NOMO-1 treated with dmso at 0.1 percent for 144 hours (cell line): ENCODE data around the gene ZNF554.

Experiments
- DNase-seq: peaks from one replicate; lab custom pipeline; 2025; ENCODE audit not compliant: unreplicated experiment; lab: John Stamatoyannopoulos, UW

ZNF554 gene

DNA sequence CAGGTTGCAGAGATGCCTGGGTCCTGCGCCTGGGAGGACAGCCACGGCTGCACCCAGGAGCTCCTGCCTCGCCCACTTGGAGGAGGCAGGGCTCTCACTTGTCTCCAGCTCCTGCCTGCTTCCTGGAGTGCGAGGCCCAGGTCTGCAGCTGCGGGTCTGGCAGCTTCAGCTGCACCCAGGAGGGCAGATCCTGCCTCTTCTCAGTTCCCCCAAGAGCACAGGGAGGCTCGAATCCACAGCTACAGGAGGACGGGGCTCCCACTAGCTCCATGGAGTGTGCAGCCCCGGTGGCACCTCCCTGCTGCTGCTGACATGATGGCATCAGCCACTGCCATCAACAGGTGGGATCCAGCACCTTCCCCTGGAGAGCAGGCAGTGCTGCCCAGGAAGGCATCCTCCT is 4.5 kb downstream of the ZNF554 start:
- no peak for DNase-seq

GRCh38 chr19:2827022-2827421 is 7.4 kb downstream of the ZNF554 start:
- DNase-seq: no peak

GRCh38 chr19:2827840-2828489 is 8.3 kb downstream of the ZNF554 start:
- no peak for DNase-seq

DNA sequence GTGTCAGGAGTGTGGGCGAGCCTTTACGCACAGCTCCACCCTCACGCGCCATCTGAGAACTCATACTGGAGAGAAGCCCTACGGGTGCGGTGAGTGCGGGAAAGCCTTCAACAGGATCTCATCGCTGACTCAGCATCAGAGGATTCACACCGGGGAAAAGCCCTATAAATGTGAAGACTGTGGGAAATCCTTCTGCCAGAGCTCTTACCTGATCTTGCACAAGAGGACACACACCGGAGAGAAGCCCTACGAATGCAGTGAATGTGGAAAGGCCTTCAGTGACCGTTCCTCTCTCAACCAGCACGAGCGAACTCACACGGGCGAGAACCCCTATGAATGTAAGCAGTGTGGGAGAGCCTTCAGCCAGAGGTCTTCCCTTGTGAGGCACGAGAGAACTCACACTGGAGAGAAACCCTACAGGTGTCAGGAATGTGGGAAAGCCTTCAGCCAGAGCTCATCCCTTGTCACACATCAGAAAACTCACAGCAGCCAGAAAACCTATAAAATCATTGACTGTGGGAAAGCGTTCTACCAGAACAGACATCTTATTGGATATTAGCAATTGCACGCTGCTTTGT is 14.7 kb downstream of the ZNF554 start:
- DNase-seq: no peak

DNA sequence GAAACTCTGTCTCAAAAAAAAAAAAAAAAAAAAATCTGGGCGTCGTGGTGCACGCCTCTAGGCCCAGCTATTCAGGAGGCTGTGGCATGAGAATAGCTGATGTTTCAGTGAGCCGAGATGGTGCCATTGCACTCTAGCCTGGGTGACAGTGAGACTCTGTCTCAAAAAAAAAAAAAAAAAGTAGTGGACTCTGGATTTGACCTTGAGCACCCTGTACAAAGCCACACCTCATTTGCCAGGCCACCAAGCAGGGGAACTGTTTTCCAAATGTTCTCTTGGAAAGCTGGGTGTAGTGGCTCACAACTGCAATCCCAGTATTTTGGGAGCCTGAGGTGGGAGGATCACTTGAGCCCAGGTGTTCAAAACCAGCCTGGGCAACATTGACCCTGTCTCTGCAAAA is 17.8 kb downstream of the ZNF554 start:
- DNase-seq: no peak

GRCh38 chr19:2840794-2841791 is 21.4 kb downstream of the ZNF554 start, which contains the start of gene ZNF555:
ZNF555 (plus strand) TSS chr19:2841475; CDS start chr19:2841573, 98 bp downstream.
- peak; percentile 96 for DNase-seq

DNA sequence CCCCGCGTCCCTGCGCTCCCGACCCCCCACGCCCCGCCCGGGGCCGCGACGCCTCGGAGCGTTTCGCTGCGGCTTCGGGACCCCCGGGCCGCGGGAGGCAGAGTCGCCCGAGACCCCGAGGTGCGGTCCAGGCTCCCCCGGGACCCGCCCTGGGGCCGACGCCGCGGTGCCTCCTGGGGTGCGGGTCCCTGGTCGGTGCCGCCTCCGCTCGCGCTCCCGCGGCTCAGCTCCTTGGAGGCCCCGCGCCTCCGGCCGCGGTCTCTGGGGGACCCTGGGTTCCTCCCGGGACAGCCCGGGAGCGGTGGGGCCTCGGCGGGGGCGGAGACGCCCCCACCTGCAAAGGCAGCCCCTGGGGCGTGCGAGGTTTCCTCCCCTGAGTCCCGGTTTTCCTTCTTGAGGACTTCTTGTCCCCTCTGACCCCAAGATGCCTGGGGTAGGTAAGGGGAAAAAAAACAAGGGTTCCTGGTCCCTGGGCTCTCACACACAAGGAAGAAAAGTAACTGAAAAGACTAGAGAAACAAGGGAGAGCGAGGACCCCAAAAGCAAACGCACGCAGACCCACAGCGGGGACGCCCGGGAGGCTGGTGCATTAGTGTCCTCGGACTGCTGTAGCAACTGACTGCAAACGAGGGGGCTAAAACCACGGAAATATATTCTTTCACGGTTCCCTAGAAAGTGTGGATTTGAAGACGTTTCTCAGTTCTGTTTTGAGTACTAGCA is 22.3 kb downstream of the ZNF554 start:
- no peak for DNase-seq

- DNase-seq: no peak
These were observed 25.4 kb downstream of the ZNF554 start for GRCh38 chr19:2845107-2845506.

GRCh38 chr19:2846180-2846894 is 26.7 kb downstream of the ZNF554 start:
- no peak for DNase-seq

DNA sequence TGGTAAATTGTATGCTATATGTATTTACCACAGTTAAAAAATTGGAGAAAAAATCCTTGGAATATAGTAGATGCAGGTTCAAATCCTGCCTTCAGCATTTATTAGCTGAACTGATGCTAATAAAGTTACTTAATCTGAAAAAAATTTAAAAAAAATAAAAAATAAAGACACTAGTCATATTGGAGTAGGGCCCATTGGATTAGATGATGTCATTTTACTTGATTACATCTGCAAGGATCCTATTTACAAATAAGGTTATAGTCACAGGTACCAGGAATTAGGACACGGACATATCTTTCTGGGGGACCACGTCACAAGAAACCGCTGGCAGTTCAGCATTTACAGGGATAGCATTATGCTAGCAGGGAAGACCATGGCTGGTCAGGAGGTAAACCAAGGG is 27.8 kb downstream of the ZNF554 start:
- DNase-seq: no peak

- no peak for DNase-seq
These were observed 28.9 kb downstream of the ZNF554 start for GRCh38 chr19:2848616-2849015.

DNA sequence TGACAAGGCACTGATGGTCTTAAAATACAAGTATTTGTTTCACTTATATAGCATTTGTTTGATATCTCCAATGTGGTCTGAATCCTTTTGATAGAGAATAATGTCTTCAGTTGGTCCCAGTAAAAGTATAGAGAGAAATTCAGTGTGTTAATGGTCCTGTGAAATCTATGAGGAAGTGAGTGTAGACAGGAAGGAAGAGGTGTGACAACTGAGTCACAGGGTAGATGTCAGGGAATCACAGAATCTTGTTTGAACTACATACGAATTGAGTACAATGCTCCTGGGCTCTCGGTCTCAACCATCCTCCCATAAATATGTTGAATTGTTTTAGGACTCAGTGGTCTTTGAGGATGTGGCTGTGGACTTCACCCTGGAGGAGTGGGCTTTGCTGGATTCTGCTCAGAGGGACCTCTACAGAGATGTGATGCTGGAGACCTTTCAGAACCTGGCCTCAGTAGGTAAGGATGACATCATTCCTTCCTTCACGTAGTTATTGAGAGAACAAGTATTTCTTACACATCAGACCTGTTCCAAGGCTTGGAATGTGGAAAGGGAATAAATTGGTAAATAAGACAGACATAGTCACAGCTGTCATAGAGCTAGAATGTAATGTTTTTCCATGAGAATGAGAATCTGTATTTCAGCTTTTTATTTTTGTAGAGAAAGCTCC is 30.7 kb downstream of the ZNF554 start:
- DNase-seq: no peak

DNA sequence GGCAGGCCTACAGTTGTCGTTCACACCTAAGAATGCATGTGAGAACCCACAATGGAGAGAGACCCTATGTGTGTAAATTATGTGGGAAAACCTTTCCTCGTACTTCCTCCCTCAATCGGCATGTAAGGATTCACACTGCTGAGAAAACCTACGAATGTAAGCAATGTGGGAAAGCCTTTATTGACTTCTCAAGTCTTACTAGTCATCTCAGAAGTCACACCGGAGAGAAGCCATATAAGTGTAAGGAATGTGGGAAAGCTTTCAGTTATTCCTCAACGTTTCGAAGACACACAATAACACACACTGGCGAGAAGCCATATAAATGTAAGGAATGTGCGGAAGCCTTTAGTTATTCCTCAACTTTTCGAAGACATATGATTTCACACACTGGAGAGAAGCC is 32.9 kb downstream of the ZNF554 start:
- DNase-seq: no peak

- no peak for DNase-seq
These were observed 33.4 kb downstream of the ZNF554 start for GRCh38 chr19:2853015-2853606.

- DNase-seq: no peak
These were observed 35.2 kb downstream of the ZNF554 start for GRCh38 chr19:2854849-2855248.

DNA sequence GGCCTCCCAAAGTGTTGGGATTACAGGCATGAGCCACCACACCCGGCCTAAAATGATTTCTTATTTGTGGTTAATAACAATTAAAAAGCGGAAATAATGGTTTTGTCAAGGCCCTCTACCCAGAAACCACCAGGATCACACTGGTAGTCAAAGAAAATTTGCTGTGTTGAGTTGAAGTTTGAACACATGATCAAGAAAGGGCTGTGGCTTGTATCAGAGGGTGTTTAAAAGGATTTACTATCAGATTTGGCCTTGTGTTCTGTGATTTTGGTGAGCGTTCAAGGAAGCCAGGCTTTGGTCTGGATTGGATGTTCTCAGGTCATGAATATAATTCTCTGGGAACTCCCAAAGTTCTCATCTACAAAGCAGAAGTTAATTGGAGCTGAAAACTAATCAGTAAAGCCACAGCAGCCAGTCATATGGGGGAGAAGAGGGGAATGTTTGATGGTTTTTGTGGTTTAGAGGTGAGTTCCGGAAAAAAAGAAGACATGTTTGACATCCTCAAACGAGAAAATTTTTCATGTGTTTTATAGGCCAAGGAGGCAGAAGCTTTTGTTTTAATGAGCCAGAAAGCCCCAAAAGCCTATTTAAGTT is 36.9 kb downstream of the ZNF554 start:
- DNase-seq: no peak

- DNase-seq: no peak
These were observed 39.2 kb downstream of the ZNF554 start for GRCh38 chr19:2858864-2859263.

GRCh38 chr19:2863816-2864215 is 44.1 kb downstream of the ZNF554 start:
- no peak for DNase-seq
